Left forelimb (tissue), 1 donor: Measurements from ENCODE around the gene FAM180B.
A peak's percentile ranks its signal among the peaks of the same experiment; 100 is the strongest.
"Not testable (repeated sequence)": the region's sequence is repeated elsewhere in the genome, so short reads cannot be mapped to it uniquely, and the experiment has no call there.

ENCODE experiments used
- DNase-seq: peaks from one replicate; pipeline ENCODE4 v3.0.0-alpha.2; 2018; ENCODE audit warnings: low spot score

Gene FAM180B, protein sequence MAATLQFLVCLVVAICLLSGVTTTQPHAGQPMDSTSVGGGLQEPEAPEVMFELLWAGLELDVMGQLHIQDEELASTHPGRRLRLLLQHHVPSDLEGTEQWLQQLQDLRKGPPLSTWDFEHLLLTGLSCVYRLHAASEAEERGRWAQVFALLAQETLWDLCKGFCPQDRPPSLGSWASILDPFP

DNA sequence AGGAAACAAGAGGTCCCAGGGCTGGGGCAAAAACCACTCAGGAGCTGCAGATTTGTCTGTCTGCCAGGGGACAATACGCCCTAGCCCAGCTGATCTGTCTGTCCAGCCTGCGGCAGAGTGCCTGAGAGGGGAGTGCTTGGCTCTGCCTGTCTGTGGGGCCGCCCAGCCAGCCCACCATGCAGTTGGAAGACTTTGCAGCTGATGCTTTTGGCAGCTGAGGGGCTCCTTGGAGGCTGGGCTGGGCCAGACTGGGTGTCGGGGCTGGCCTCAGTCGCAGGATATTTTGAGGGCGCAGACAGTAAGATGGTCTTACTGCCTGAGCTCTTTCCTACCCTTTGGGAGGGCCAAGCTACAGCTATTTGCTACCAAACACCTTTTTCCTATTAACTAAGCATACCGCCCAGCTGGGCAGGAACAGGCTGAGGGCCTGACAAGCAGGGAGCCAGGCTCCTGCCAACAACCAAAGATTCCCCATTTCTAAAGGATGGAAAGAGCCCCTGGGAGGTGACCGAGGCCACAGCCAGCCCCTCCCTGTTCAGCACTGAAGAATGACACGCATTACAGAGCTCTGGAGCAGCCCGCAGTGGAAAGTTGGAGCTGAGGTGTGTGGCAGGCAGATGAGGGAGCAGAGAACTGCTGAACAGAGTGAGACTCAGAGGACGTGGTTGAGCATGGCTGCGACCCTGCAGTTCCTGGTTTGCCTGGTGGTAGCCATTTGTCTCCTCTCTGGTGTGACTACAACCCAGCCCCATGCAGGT lies at the start of gene FAM180B:
TSS of gene FAM180B (plus strand) at position 581 of the 758 bp plus-strand sequence. CDS start at position 672, 91 bp downstream.
- DNase-seq: peak; percentile 78

DNA sequence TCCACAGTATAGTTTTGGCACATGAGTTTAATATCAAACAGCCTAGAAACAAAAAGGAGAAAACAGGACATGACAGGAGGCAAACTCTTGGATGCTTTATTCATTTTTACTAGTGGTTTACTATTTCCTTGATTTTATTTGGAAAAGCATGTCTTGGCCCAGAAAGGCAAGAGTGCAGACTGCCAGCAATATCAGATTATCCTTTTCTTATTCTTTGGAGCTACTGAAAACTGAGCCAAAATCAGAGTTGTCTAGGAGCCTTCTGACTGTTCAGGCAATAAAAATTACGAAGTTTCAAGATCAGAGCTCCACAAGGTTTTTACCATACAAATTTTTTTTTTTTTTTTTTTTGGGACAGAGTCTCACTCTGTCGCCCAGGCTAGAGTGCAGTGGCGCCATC lies 49.6 kb upstream of the FAM180B start:
- no peak for DNase-seq

DNA sequence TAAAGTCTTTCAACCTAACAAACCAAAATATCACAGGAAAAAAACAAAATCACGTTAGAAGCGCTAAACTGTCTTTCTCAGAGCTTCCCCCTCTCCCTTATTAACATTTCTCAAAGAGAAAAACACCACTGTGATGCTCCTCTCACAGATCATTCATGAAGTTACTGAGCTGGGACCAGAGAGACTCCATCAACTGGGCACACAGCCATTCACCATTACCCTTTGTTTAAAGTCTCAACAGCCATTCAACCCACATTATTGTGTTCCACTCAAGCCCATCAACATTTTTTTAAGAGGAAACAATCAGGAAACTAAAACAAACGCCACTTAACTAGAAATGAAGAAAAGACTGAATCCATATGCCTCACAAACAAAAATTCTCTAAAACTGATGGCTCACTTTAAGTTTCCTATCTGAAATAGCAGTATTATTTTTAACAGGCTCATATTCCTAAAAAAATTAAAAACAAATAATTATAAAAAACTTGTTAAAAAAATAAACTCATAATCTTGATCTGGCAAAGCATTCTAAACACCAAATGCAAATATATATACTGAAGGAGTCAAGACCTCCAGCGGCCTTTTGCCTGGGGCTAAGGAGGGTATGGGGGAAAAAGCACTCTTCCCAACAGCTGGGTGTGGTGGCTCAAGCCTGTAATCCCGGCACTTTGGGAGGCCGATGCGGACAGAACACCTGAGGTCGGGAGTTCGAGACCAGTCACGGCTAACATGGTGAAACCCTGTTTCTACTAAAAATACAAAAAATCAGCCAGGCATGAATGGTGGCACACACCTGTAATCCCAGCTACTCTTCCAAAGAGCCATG lies 47.5 kb upstream of the FAM180B start:
- no peak for DNase-seq

DNA sequence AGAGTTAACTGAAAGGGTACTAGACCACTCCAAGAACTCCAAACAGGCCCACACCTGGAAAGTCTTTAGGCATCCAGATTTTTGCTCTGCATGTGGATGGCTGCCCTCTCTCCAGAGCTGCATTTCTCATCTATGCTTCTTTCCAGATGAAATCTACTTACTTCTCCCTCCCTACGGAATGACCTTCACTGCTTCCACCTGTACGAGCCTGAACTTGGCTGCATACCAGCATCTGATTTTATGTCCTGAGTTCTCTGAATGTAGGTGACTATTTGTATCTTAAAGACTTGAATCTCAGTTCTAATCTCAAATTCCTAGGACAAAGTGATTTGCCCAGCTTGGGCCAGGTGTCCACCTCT lies 46.8 kb upstream of the FAM180B start:
- DNase-seq: no peak

DNA sequence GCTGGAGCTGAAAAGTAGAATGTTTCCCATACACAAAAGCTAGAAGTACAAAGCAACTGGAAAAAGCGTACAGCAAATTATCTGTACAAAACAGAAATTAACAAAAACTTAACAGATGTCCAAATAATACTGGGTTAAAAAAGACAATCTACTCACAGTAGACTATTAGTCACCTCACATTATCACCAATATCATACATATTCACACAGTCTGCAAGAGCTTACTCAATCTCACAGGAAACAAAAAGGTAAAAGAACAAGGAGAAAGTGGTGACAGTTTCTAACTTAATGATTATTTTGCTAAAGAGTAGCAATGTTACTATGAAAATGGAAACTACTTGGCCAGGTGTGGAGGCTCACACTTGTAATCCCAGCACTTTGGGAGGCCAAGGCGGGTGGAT lies 45.4 kb upstream of the FAM180B start:
- DNase-seq: no peak

DNA sequence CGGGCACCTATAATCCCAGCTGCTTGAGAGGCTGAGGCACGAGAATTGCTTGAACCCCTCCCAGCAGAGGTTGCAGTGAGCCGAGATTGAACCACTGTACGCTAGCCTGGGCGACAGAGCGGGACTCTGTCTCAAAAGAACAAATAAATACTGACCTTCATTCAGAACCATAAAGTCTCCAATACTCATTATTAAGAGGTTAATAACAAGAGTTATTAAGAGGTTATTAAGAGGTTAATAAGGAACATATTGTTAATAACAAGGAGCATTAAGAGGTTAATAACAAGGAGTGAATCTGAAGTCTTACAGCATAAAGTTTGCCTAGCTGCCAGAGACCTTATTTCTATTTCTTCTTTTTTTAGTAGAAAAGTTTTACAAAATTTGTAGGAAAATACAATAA lies 41.2 kb upstream of the FAM180B start:
- DNase-seq: no peak

DNA sequence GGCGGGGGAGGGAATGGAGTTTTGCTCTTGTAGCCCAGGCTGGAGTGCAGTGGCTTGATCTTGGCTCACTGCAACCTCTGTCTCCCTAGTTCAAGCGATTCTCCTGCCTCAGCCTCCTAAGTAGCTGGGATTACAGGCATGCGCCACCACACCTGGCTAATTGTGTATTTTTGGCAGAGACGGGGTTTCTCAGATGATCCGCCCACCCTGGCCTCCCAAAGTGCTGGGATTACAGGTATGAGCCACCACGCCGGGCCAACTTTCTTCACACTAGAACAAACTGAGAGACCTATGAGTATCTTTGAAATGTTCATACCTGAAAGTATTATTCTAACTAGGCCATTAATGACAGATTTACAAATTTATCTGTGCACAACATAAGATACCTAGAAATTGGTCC lies 40.2 kb upstream of the FAM180B start:
- not testable (repeated sequence) for DNase-seq

DNA sequence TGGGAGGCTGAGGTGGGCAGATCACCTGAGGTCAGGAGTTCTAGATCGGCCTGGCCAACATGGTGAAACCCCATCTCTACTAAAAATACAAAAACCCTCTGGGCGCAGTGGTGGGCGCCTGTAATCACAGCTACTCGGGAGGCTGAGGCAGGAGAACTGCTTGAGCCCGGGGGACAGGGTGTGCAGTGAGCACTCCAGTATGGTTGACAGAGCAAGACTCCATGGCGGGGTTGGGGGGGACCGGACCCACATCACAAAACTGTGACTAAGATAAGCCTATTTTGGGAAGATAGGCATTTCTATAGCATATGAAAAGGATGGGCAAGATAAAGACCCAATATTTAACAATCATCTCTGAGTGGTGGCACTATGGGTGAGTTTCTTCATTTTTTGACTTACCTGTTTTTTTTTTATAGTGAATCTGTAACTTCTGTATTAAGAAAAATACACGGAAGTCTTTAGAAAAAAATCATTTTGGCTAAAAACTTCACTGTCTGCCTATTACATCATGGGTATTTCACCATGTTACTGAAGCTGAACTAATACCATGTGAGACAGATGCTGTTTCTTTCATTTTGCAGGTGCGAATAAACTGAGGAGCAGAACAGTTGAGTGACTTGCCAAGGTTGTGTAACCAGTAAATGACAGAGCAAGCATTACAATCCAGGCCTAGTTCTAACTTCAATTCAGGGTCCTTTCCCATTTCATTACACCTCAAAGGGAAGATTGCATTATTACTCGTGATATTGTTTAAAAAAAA lies 36.0 kb upstream of the FAM180B start:
- DNase-seq: no peak

DNA sequence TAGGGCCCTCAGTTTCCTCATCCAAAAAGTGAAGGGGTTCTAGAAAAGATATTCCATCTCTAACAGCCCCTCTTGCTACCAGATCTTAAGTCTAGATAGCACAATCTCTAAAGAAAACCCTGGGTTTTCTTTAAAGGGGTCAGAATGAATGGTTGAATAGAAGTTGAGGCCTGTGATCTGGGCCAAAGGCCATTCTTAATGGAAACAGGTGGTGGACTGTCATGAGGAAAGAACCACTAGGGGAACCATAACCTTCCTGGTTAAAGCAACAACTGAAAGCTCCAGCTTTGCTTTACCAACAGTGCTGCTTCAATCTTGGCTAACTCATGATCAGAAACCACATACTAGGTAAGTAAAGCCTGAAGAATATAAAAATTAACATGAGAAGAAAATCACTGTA lies 35.4 kb upstream of the FAM180B start:
- DNase-seq: no peak

DNA sequence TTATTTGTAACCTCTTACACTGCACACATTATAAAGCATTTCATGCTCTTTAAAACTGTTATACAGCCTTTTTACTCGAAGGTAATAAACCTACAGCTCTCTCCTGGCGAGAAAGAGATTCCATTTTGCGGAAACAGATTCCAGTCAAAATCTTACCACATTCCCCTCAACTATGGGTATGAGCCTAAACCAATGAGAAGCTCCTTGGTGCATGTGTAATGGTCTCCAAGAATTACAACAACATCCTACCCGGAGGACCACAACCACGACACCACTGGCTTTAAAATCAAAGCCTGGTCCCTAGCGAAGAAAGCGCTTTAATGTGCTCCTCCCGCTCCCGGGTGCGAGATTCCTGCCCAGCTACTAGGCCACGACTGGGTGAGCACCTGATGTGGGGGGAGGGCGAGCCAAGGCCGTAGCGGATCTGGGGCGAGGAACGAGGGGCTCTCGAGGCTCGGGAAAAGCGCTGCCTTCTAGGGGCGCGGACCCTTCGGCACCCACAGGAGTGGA lies 34.4 kb upstream of the FAM180B start:
- no peak for DNase-seq

DNA sequence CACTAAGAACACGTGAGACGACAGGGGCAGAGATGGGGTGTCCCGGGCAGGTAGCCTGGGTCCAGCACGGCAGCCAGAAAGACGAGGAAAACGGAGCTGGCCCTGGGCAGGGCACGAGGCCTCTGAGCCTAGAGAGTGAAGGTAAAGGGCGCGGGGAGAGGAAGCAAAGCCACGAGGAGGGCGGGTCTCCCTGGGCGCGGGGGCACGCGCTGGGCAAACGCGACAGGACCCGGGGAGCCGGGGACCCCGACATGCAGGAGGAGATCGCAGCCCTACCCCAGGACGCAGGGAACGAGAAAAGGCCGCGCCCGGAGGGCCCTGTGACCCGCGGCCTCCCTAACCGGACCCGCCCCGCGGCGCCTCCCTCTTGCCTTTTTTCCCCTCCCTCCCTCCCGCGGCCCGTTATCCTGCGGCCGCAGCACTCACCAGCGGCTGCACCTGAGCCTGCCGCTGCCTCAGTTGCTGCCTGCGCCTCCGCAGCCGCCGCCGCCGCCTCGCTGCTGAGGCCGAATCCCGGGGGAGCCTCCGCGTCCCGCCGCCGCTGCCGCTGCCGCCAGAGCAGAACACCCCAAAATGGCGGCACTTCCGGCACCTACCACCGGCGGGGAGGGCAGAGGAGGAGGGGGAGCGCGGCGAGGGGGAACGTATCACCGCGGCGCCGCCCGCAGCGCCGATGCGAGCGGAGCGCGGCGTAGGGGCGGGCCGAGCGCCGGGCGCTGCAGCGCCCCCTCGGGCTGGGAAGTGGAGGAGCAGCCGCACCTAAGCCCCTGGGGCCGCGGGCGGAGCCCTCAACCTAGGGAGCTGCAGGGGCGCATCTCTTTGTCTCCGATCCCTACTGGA lies 33.7 kb upstream of the FAM180B start, which contains the start of gene CELF1:
TSS of gene CELF1 (minus strand) at position 567 of the 840 bp plus-strand sequence. CDS start 53,609 bp downstream, outside the sequence.
- DNase-seq: peak; percentile 95

DNA sequence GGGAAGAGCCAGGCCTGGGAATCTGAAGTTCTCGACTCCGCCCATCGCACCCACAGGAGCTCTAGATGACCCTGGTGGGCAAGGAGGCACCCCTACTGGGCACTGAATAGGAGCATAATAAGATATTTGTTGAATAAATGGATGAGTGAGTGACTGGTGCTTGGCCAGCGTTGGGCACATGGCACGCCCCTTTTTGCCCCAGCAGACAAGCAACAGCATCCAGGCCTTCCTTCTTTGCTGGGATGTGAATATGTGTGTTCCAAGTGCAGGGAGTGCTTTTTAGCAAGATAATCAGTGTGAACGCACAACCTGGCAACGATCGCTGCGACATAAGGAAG lies 33.1 kb upstream of the FAM180B start:
- no peak for DNase-seq

DNA sequence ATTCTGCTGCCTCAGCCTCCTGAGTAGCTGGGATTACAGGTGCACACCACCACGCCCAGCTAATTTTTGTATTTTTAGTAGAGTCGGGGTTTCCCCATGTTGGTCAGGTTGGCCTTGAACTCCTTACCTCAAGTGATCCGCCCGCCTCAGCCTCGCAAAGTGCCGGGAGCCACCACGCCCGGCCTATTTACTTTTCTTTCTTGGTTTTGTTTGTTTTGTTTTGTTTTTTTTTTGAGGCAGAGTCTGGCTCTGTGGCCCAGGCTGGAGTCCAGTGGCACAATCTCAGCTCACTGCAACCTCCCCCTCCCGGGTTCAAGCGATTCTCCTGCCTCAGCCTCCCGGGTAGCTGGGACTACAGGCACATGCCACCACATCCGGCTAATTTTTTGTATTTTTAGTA lies 29.5 kb upstream of the FAM180B start:
- not testable (repeated sequence) for DNase-seq

DNA sequence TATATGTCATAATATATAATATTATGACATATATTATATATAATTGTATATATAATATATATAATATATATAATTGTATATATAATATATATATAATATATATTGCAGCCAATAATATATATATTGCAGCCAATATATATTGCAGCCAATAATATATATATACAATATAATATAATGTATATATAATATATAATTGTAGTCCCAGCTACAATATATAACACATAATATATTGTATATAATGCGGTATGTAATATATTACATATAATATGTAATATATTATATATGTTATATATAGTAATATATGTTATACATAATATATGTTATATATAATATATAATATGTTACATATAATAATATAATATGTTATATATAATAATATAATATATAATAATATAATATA lies 27.8 kb upstream of the FAM180B start:
- no peak for DNase-seq

DNA sequence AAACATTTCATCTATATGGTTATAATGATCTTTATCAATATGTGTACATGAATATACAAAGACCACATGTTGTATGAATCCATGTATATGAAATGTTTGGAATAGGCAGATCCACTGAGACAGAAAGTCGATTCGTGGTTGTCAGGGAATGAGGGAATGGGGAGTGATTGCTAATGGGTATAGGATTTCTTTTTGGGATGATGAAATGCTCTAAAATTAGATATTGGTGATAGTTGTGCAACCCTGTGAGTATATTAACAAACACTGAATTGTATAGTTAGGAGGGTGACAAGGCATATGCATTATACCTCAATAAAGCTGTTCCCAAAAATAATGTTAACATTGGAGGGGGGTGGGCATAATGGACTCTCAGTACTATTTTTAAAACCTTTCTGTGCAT lies 26.1 kb upstream of the FAM180B start:
- no peak for DNase-seq

DNA sequence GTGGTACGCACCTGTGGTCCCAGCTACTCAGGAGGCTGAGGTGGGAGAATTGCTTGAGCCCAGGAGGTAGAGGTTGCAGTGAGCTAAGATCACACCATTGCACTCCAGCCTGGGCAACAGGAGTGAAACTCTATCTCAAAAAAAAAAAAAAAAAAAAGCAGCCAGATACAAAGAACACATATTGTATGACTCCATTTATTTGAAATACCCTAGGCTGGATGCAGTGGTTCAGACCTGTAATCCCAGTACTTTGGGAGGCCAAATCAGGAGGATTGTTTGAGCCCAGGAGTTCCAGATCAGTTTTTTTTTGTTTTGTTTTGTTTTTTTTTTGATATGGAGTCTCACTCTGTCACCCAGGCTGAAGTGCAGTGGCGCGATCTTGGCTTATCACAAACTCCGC lies 24.1 kb upstream of the FAM180B start:
- not testable (repeated sequence) for DNase-seq

DNA sequence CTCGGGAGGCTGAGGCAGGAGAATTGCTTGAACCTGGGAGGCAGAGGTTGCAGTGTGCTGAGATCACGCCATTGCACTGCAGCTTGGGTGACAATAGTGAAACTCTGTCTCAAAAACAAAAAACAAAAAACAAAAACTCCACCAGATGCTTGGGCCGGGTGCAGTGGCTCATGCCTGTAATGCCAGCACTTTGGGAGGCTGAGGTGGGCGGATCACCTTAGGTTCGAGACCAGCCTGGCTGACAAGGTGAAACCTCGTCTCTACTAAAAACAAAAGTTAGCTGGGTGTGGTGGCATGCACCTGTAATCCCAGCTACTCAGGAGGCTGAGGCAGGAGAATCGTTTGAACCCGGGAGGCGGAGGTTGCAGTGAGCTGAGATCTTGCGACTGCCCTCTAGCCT lies 22.1 kb upstream of the FAM180B start:
- DNase-seq: not testable (repeated sequence)

DNA sequence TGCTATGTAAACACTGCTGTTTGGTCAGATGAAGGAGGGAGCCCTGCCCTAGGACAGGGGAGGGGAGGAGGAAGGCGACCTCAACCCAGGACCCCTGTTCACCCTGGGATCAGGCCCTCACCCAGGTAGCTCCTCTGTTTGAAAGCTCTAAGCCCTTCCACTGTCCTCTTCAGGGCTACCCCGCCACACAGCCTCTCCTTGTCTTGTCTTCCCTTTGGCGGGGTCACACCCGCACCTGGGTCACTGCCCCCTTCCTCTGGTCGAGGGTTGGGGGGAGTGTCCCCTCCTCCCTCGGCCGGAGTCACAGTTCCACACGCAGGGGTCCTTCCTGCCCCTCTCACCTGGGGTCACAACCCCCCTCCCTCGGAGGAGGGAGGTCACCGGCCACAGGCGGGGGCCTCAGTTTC lies 21.5 kb upstream of the FAM180B start:
- DNase-seq: no peak

DNA sequence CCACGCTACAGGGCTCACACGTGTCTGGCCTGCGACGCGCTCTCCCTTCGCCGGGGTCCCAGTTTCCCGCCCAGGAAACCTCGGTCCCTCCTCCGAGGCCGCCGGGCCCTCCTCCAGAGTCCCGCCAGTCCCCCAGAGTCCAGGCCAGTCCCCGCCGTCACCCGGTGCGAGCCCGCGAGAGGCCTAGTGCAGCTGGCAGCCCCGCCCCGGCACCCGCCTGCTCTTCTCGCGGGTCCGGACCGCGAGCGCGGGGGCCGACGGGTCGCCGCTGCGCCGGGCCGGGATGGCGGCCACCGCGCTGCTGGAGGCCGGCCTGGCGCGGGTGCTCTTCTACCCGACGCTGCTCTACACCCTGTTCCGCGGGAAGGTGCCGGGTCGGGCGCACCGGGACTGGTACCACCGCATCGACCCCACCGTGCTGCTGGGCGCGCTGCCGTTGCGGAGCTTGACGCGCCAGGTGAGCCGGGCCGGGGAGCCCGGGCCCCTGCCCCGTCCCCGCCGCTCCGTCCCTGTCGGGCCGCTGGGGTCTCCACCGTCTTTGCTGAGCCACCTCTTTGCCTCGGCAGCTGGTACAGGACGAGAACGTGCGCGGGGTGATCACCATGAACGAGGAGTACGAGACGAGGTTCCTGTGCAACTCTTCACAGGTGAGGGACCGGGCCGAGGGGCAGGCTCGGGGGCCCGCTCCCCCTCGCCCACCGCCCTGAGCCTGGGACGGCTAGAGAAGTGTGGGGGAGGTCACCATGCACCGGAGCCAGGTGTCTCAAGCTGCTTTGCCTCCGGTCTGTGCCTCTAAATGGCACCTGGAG lies 20.9 kb upstream of the FAM180B start, which contains the start of gene PTPMT1:
TSS of gene PTPMT1 (plus strand) at position 260 of the 809 bp plus-strand sequence. CDS start at position 284, 24 bp downstream.
- peak; percentile 79 for DNase-seq

DNA sequence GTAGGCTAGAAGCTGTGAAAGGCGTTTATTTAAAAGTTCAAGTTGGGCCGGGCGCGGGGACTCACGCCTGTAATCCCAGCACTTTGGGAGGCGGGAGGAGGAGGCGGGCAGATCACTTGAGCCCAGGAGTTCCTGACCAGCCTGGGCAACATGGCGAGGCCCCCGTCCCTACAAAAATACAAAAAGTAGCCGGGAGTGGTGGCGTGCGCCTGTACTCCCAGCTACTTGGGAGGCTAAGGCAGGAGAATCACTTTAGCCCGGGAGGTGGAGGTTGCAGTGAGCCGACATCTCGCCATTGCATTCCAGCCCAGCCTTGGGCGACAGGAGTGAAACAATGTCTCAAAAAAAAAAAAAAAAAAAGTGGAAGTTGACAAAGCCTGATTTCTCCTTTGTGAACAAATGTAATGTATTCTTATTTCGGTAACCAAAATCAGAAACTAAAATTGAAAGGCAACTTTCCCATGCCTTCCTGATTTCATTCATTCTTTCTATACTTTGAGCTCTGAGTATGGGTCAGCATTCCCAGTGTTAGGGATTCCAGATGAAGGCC lies 20.3 kb upstream of the FAM180B start:
- DNase-seq: no peak
